GM18868 (cell line): ENCODE measurements around the gene WFIKKN1.
A peak's percentile ranks its signal among the peaks of the same experiment; 100 is the strongest.

ENCODE experiments used
- ATAC-seq: cut with Tn5 transposase; IDR thresholded peaks from one replicate; pipeline ENCODE4 v1.9.1; 2021; ENCODE audit warnings: mild to moderate bottlenecking, moderate library complexity; ENCODE audit not compliant: unreplicated experiment

The WFIKKN1 gene

DNA sequence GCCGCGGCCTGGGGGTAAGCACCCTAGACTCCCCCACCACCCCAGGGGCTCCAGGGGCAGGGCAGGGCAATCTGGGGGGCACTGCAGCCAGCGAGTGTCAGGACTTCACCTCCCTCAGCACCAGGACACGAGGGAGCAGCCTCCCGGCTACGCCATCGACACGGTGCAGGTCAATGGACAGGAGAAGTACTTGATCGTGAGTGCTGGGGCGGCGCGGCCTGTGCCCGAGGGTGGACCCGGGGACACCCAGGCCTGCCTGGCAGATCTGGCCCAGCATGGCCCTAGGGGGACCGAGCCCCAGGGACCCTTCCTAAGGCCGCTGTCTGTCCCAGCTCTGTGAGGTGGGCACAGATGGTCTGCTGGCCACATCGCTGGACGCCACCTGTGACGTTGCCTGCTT lies 41.6 kb downstream of the WFIKKN1 start:
- no peak for ATAC-seq

DNA sequence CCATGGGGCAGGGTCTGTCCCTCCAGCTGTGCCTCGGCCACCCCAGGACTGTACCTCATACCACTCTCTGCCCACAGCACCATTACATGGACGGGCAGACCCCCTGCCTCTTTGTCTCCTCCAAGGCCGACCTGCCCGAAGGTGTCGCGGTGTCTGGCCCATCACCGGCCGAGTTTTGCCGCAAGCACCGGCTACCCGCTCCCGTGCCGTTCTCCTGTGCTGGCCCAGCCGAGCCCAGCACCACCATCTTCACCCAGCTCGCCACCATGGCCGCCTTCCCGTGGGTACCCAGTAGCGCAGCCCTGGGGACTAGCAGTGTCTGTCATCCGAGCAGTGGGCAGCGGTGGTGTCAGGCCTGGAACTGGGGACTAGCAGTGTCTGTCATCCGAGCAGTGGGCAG lies 42.1 kb downstream of the WFIKKN1 start:
- no peak for ATAC-seq

DNA sequence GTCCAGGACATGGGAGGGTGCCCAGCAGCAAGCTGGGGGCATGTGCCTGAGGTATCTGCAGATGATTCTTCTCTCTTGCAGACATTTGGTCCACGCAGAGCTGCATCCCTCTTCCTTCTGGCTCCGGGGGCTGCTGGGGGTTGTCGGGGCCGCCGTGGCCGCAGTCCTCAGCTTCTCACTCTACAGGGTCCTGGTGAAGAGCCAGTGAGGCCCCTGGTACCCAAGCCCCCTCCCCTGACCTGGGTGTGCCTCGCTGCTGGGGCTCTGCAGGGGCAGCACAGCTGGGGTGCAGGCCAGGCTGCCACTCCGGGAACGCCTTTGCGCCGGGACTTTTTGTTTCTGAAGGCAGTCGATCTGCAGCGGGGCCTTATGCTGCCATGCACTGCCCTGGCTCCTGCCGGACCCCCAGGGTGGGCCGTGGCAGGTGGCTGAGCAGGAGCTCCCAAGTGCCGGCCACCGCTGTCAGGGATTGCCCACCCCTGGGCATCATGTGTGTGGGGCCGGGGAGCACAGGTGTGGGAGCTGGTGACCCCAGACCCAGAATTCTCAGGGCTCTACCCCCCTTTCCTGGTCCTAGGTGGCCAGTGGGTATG lies 42.7 kb downstream of the WFIKKN1 start:
- no peak for ATAC-seq

DNA sequence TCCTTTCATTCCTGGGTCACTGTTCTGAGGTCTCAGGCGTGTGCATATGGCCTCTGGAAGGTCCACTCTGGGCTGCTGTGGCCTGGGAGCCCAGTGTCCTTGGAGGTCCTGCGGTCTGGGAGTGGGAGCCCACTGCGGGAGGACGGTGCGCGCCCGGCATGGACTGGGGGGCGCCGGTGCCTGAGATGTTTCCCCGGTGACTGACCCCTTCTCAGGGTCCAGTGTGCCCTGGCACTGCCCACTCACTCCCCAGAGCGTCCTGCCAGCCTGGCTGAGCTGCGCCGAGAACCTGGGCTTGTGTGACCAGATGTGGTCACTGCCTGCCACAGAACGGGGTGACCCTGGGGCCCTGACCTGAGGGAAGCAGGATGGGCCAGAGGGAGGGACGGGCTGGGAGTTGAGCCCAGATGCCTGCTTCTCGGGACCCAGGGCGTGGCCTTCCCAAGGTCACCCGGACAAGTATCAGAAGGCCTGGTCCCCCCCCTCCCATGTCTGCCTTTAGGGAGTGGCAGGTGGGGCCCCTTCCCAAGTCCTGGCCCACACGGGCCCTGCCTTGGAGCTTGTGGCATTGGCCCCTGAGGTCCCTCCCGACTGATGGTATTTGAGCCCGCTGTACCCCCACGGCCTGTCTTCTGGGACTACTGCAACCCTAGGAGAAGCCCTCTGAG lies 43.6 kb downstream of the WFIKKN1 start:
- no peak for ATAC-seq

DNA sequence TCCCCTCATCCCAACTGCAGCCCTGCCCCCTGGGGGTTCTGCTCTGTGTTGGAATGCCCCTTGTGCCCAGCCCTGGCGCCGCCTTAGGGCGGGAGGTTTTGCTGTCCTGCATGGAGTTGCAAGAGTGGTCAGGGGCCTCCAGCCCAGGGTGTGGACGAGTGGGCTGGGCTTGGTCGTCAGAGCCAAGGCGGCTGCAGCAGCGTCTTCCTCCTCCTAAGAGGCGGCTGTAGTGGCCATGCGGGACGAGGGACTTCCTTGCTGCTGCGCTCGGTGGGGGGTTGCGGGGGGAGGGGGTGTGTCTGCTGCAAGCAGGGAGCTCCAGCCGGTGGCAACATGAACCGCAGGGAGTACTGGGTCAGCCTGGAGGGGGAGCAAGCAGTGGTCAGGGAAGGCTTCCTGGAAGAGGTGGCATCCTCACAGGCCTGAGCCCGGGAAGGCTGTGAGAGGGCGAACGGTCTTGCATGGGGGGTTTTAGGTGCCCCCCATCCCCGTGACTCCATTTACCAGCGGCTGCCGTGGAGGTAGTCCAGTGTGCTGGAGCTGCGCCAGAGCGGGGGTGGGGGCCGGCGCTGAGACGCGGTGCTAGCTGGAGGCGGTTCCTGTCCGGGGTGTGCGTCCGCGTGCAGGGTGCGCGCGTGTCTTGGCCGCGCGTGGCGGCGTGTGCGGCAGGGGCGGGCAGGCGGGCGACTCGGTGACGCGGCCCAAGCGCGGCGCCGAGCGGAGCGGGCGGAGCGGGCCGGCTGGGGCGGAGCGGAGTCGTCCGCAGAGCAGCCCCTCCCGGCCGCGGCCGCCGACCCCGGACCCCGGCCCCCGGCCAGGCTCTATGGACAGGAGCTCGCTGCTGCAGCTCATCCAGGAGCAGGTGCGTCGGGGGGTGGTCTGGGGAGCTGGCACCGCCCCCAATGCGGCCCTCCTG lies 44.4 kb downstream of the WFIKKN1 start, which contains the start of gene RHBDL1:
Gene RHBDL1, plus strand, starts transcription at position 704 of the 916 bp plus-strand sequence. Its CDS starts 120 bp downstream, at position 824.
- no peak for ATAC-seq

DNA sequence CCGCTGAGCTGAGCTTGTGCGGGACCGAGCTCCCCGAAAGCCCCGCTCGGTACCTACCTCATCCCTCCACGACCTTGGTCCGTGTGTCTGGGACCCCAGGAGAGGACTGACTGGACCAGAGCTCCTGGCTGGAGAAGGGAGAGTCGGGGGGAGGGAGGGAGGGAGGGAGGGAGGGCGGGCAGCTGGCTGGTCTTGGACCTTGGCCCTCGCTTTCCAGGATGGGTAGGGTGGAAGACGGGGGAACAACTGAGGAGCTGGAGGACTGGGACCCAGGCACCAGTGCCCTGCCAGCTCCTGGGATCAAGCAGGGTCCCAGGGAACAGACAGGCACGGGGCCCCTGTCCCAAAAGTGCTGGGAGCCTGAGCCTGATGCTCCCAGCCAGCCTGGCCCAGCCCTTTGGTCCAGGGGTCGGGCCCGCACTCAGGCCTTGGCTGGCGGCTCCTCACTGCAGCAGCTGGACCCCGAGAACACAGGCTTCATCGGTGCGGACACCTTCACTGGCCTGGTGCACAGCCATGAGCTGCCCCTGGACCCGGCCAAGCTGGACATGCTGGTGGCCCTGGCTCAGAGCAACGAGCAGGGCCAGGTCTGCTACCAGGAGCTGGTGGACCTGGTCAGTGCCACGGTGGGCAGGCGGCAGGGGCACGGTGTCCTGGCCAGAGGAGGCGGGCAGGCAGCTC lies 45.2 kb downstream of the WFIKKN1 start:
- ATAC-seq: no peak

DNA sequence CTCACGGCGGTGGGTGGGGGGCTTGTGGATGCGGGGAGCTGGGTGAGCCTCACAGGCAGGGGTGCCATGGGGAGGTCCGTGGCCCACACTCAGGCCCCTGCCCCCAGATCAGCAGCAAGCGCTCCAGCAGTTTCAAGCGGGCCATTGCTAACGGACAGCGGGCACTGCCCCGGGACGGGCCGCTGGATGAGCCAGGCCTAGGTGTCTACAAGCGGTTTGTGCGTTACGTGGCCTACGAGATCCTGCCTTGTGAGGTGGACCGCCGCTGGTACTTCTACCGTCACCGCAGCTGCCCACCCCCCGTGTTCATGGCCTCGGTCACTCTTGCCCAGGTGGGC lies 45.7 kb downstream of the WFIKKN1 start:
- no peak for ATAC-seq

DNA sequence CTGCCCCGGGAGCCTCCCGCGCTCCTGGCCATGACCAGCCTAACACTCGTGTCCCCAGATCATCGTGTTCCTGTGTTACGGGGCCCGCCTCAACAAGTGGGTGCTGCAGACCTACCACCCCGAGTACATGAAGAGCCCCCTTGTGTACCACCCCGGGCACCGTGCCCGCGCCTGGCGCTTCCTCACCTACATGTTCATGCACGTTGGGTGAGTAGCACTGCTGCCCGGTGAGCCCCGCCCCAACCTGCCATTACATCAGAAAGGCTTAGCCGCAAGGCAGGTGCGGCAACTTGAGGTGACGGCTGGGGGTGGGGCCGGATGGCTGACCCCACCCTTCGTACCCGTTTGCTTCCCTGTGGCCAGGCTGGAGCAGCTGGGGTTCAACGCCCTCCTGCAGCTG lies 46.1 kb downstream of the WFIKKN1 start:
- no peak for ATAC-seq

DNA sequence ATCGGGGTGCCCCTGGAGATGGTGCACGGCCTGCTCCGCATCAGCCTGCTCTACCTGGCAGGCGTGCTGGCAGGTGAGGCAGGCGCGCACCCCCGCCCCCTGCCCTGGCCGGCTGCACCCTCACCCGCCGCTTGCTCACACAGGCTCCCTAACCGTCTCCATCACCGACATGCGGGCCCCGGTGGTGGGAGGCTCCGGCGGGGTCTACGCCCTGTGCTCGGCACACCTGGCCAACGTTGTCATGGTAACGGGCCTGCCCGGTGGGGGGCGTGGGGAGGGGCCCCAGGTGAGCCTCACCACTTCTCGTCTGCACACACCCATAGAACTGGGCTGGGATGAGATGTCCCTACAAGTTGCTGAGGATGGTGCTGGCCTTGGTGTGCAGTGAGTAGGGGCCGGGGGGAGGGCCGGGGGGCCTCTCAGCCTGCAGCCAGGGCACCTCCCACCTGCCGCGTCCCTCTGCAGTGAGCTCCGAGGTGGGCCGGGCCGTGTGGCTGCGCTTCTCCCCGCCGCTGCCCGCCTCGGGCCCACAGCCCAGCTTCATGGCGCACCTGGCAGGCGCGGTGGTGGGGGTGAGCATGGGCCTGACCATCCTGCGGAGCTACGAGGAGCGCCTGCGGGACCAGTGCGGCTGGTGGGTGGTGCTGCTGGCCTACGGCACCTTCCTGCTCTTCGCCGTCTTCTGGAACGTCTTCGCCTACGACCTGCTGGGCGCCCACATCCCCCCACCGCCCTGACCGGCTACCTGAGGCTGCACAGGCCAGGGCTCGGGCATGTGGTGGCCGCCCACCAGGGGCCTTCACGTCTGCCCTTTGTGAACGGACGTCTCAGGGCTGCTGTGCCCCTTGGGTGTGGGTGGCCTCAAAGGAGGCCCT lies 46.8 kb downstream of the WFIKKN1 start:
- ATAC-seq: no peak

DNA sequence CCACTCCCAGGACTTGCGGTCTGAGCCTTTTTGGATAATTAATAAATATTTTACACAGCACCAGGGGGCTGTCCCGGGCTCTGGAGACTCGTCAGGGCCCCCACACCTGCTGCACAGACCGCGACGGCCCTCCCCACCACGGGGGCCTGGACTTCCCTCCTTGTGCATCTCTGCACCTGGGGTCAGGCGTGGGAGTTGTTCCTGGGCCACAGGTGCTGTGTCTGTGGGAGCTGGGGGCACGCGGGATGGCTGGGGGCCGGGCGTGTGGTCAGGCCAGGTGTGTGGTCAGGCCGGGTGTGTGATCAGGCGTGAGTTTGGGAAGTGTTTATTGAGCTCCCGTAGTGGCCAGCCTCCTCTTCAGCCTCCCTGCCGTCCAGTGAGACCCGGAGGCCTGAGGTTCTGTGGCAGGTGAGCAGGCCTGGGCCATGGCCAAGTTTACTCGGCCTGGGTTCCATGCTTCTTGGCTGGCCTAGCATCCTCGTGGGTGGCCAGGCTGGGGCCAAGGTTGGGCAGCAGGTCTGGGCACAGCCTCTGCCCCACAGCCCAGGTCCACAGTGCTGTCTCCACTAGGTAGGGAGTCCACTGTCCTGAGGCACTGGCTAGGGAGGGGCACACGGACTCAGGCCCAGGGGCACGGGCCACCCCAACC lies 47.5 kb downstream of the WFIKKN1 start:
- no peak for ATAC-seq

DNA sequence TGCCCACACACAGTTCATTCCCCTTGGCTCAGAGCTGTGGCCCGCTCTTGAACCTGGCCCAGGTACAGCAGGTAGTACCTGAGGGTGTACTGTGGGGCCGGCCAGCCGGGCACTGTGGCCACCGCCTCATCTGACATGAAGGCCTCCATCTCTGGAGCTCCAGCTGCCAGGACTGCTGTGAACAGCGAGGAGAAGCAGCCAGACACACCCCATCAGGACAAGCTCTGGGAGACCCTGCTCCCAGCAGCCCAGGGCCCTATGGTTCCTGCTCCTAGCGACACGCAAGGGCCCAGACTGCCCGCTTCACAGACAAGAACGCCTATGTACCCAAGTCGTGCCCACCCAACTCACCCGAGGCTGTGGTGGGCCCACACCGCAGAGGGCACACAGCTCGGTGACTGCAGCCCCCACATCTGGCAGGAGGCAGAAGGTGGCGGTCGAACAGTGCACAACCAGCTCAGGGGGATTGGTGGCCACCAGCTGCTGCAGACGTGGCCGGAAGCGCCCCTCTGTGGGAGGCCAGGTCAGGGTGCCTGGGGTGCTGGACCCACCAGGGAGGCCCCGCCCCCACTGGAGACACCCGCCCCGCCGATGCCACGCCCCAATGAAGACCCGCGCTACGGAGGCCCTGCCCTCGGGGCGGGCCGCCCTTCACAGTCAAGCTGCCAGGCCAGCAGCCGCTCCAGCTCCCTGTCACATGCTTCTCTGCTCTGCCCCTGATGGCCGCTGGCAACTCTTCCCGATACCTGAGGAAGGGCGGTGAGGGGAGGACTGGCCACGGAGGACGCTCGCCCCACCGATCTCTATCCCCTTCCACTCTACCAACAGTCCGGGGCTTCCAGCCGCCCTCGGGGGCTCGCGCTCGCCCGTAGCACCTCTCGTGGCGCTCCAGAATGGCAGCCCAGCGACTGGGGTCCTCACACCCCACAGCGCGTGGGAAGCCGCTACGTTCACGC lies 48.4 kb downstream of the WFIKKN1 start:
- no peak for ATAC-seq

DNA sequence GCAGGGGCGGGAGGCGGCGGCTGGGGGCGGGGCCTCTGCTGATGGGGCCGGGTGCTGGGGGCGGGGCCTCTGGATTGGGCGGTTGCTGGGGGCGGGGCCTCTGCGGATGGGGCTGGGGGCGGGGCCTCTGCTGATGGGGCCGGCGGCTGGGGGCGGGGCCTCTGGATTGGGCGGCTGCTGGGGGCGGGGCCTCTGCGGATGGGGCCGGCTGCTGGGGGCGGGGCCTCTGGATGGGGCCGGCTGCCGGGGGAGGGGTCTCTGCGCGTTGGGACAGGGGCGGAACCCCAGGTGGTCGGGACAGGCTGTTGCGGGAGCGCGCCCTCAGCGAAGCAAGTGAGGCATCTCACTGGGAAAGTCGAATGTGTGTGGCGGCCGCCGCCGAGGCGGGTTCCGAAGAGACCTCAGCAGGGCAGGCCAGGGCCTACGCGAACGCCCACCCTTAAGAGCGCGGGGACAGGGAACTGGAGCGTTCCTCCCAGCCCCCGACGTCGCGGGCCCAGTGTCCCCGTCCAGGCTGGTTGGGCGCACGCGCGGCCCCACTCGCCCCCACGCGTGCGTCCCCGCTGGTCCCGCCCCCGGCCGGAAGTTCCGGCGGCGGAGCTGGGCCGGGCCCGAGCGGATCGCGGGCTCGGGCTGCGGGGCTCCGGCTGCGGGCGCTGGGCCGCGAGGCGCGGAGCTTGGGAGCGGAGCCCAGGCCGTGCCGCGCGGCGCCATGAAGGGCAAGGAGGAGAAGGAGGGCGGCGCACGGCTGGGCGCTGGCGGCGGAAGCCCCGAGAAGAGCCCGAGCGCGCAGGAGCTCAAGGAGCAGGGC lies 49.2 kb downstream of the WFIKKN1 start, which contains the start of gene STUB1:
Gene STUB1, plus strand, starts transcription at position 597 of the 811 bp plus-strand sequence. Its CDS starts 116 bp downstream, at position 713.
- ATAC-seq: peak; percentile 37

DNA sequence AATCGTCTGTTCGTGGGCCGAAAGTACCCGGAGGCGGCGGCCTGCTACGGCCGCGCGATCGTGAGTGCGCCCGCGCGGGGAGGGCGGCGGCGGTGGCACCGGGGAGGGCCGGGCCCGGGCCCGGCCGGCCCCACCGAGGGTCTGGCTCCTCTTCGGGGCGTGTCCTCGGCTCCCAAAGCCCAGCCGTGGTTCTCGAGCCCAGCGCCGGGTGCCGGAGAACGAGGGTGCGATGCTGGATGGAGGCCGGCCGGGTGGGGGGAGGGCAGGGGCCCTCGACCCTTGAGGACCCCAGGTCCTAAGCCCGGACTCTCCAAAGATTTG lies 49.8 kb downstream of the WFIKKN1 start:
- no peak for ATAC-seq

DNA sequence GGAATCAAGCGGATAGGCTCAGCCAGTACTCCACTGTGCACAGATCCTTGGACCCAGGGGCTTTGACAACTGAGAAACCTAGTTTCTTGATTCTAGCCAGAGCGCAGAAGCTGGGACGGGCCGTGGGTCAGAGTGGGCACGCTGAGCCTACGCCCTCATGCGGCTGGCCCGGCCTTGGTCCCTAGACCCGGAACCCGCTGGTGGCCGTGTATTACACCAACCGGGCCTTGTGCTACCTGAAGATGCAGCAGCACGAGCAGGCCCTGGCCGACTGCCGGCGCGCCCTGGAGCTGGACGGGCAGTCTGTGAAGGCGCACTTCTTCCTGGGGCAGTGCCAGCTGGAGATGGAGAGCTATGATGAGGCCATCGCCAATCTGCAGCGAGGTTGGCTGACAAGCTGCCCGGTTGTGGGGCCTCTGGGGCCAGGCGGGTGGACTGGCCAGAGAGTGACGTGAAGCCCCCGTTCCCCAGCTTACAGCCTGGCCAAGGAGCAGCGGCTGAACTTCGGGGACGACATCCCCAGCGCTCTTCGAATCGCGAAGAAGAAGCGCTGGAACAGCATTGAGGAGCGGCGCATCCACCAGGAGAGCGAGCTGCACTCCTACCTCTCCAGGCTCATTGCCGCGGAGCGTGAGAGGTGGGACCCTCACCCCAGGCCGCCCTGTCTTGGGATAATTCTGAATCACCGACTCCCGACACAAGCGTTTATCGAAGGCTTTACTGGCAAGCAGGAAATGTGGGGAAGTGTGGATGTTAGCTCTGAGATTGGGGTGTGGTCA lies 50.4 kb downstream of the WFIKKN1 start:
- ATAC-seq: no peak

DNA sequence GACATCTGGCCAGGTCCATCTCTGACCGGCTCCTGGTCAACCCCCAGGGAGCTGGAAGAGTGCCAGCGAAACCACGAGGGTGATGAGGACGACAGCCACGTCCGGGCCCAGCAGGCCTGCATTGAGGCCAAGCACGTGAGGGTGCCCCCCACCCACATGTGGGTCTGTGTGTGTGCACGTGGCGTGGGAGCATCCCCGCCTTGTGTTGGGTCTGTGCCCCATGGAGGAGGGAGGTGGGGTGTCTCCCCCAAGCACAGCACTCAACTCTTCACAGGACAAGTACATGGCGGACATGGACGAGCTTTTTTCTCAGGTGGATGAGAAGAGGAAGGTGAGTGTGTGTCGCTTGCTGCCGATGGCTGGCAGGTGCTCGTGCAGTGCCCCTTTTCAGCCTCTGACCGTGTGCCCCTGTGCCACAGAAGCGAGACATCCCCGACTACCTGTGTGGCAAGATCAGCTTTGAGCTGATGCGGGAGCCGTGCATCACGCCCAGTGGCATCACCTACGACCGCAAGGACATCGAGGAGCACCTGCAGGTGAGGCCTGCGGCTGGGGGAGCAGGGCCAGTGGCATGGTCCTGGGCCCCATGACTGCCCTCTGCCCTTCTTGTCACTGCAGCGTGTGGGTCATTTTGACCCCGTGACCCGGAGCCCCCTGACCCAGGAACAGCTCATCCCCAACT lies 51.1 kb downstream of the WFIKKN1 start:
- no peak for ATAC-seq
